Measurements from ENCODE around the gene FBXL4.
A peak's percentile ranks its signal among the peaks of the same experiment; 100 is the strongest.
"Not testable (repeated sequence)": the region's sequence is repeated elsewhere in the genome, so short reads cannot be mapped to it uniquely, and the experiment has no call there.

The FBXL4 gene

DNA sequence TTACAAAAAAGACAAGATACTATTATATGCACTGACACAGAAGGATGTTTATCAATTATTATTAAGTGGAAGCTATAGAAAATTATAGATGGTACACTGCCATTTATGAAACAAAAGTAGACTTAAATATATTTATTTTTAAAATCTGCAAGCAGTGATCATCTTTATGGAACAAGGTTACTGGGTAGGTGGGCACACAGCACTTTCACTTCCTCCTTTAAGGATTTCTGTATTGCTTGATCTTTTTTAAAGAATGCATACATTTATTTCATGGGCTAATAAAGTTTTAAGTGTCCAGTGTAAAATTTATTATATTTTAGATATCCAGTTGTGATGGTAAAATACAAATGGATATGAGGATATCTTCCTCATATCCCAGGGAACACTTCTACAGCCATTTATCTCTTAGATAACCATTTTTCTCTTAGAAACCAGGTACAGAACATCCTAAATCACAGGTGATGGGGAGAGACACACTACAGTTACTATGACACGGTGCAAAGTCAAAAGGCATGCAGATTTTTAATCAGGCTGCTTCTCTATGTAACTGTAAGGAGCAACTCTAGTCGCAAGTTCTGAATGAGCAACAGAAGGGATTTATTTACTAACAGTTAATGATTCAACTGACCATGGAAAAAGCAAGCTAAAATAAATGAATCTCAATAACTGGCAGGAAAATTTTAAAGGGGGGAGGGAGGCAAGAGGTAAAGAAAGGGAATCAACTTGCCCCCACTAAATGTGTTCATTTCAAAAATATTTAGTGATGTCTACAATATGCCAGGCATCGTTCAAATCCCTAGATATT, 2.2 kb downstream of the FBXL4 start:
- no peak for DNase-seq

DNA sequence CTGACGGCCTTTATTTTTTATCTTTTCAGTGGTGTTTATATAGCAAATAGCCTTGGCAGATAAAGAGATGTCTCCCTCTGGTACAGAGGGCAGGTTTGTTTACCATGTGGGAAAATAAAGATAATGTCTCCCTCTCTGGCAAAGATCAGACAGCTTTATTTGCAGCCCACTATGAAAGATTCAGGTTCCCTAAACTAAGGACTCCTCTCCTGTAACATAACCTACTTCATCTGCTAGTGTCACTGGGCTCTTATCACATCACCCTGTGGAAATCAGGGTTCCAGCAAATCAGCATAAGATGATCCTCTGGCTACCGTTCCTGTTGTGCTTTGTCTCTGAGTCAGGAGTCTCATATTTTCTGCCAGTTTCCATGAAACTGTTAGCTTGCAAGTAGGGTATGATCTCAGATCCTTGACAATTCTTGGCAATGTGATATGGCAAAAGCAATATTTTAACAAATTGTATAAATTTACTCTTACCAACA, 3.1 kb downstream of the FBXL4 start:
- DNase-seq, result no peak

GRCh38 chr6:98944168-98944567, 3.6 kb downstream of the FBXL4 start:
- no peak for DNase-seq

GRCh38 chr6:98942263-98942803, 5.4 kb downstream of the FBXL4 start:
- DNase-seq, result no peak

- no peak for DNase-seq
Measured at GRCh38 chr6:98941319-98941718, 6.4 kb downstream of the FBXL4 start.

- no peak for DNase-seq
Measured at GRCh38 chr6:98937351-98937750, 10.4 kb downstream of the FBXL4 start.

GRCh38 chr6:98932381-98932780, 15.4 kb downstream of the FBXL4 start:
- DNase-seq, result no peak

GRCh38 chr6:98931696-98932095, 16.1 kb downstream of the FBXL4 start:
- DNase-seq, result no peak

DNA sequence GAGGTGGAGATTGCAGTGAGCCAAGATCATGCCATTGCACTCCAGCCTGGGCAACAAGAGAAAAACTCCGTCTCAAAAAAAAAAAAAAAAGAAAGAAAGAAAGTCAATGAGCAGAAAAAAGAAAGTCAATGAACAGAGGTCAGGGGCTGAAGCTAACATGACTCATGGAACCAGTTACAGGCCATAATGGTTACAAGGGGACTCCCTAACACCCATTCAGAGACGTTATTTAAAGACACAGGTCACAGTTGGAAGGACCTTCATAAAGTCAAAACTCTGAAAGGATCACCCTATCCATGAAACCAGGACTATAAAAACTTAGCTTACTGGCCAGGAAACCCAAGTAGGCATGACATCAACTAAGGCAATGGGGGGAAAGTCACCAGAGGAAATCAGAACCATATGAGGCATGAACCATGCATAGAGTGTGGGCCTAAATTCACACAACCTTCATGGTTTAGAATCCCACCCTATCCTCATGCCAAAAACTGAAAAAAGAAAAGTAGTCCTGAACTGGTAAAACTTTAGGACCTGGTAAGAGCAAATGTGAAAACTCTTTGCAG, 18.2 kb downstream of the FBXL4 start:
- no peak for DNase-seq

GRCh38 chr6:98928688-98929087, 19.1 kb downstream of the FBXL4 start:
- no peak for DNase-seq

- no peak for DNase-seq
Measured at GRCh38 chr6:98927534-98927933, 20.2 kb downstream of the FBXL4 start.

- no peak for DNase-seq
Measured at GRCh38 chr6:98925831-98926230, 21.9 kb downstream of the FBXL4 start.

GRCh38 chr6:98924647-98925046, 23.1 kb downstream of the FBXL4 start:
- no peak for DNase-seq

GRCh38 chr6:98920904-98921431, 26.8 kb downstream of the FBXL4 start:
- DNase-seq, result no peak

DNA sequence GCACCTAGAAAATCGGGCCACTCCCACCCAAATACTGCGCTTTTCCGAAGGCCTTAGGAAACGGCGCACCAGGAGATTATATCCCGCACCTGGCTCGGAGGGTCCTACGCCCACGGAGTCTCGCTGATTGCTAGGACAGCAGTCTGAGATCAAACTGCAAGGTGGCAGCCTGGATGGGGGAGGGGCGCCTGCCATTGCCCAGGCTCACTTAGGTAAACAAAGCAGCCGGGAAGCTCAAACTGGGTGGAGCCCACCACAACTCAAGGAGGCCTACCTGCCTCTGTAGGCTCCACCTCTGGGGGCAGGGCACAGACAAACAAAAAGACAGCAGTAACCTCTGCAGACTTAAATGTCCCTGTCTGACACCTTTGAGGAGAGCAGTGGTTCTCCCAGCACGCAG, 36.8 kb downstream of the FBXL4 start:
- DNase-seq, result not testable (repeated sequence)

- no peak for DNase-seq
Measured at GRCh38 chr6:98909236-98909635, 38.5 kb downstream of the FBXL4 start.

DNA sequence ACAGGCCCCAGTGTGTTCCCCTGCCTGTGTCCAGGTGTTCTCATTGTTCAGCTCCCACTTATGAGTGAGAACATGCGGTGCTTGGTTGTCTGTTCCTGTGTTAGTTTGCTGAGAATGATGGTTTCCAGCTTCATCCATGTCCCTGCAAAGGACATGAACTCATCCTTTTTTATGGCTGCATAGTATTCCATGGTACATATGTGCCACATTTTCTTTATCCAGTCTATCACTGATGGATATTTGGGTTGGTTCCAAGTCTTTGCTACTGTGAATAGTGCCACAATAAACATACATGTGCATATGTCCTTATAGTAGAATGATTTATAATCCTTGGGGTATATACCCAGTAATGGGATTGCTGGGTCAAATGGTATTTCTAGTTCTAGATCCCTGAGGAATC, 41.4 kb downstream of the FBXL4 start:
- not testable (repeated sequence) for DNase-seq

DNA sequence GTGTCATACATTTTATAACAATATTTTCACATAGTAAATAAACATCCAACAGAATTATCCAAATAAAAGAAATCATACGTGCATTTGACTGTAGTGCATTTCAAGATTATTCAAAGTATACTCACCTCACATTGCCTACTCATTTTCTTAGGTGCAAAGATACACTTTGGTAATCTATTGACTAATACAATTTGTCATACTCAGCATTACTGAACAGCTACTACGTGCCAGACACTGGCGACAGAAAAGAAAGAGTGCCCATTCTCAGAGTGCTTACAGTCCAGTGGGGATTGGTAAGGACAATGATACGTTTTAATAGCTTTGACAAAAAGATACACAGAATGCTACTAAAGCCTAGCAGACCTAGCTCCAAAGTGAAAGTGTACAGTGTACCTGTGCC, 42.0 kb downstream of the FBXL4 start:
- DNase-seq, result no peak

GRCh38 chr6:98904096-98904495, 43.6 kb downstream of the FBXL4 start:
- DNase-seq, result no peak

GRCh38 chr6:98900706-98901105, 47.0 kb downstream of the FBXL4 start:
- DNase-seq, result no peak

DNA sequence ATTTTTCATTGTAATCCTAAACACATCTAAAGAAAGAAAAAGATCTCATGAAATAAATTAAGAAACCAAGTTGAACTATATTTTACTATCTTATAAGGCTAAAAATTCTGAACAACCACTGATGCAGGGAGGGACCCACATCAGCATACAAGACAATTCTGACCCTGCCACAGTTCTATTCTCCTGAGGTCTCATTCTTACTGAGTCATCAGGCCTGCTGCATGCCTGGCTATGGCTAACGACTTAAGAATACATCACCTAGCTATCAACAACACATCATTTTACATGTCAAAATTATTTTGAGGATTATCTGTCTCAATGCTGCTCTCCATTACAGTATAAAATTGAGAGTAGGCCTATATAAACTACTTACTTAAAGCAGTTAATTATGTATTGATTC, 52.9 kb downstream of the FBXL4 start:
- DNase-seq, result no peak

DNA sequence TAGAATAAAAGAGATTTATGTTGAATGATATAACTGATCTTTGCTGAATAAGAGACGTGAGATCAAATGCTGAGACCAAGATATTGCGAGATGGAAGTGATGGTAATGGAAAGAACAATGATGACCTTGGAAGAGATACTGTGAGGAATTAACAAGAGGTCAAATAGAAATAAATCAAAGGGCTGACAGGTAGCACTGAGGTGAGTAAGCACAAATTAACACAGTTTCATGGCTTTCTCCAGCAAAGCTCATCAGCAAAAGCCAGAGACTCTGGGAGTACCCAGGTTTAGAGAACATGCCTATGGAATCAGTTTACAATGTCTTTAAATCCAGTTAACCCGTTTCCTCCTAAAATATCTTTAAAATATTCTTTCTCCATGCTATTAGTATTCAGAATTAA, 60.1 kb downstream of the FBXL4 start:
- no peak for DNase-seq

DNA sequence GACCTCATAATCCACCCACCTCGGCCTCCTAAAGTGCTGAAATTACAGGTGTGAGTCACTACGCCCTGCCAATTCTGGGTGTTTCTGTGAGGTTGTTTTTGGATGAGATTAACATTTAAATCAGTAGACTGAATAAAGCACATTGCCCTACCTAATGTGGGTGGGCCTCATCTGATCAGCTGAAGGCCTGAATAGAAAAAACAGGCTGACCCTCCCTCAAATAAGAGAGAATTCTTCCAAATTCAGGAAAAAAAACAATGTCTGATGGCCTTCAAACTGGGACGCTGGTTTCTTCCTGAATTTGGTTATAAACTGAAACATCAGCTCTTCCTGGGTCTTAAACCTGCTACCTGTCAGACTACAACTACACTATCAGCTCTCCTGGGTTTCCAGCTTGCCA, 62.4 kb downstream of the FBXL4 start:
- no peak for DNase-seq

- peak in 1 of 2 experiments; percentile 45 for DNase-seq
Measured at GRCh38 chr6:98880486-98880885, 67.3 kb downstream of the FBXL4 start.

All from NCI-H1930 (cell line).